ENCODE results near the gene INHA. TPM values are rescaled to one million over a fixed set of nuclear protein-coding genes. Genes with fewer than 3 reads are reported as not detected.

INHA gene
- total RNA-seq, 1 donor from 2014 or later = 0.43 TPM

- Histone ChIP-seq H3K9me3 (no peaks in the 10 kb centered on the region), H3K4me3 (no peak overlapping the region), H3K36me3 (peaks cover 20% of the 10 kb centered on the region), H3K27me3 (no peaks in the 10 kb centered on the region), H3K27ac (no peak overlapping the region), H3K4me1 (no peaks in the 10 kb centered on the region)
- TF ChIP-seq CTCF (IDR thresholded peaks at IDR 0.05) = no peak
- ATAC-seq (no peak), DNase-seq (no peak)
- intact Hi-C loops (cut with DNase I) = no loop called here
Observed at GRCh38 chr2:219619235-219619634, 47.1 kb downstream of the INHA start.

GRCh38 chr2:219620546-219620945 is 48.4 kb downstream of the INHA start:
- H3K27me3 ChIP-seq = no peaks in the 10 kb centered on the region
- peaks cover 9% of the 10 kb centered on the region for H3K36me3 ChIP-seq
- ATAC-seq (no peak), DNase-seq (no peak)
- intact Hi-C loops (cut with DNase I) = no loop called here
- H3K4me1 ChIP-seq = no peaks in the 10 kb centered on the region
- TF ChIP-seq CTCF (IDR thresholded peaks at IDR 0.05) = no peak
- H3K9me3 ChIP-seq = no peaks in the 10 kb centered on the region
- H3K27ac ChIP-seq = no peak overlapping the region
- H3K4me3 ChIP-seq = no peak overlapping the region

GRCh38 chr2:219621935-219622334 is 49.8 kb downstream of the INHA start:
- no peak for TF ChIP-seq CTCF (IDR thresholded peaks at IDR 0.05)
- DNase-seq (no peak), ATAC-seq (no peak)
- Histone ChIP-seq H3K4me1 (no peaks in the 10 kb centered on the region), H3K27me3 (no peaks in the 10 kb centered on the region), H3K9me3 (no peaks in the 10 kb centered on the region), H3K4me3 (no peak overlapping the region), H3K36me3 (no peaks in the 10 kb centered on the region), H3K27ac (no peak overlapping the region)
- intact Hi-C loops (cut with DNase I) = no loop called here

GRCh38 chr2:219622472-219622871 is 50.4 kb downstream of the INHA start:
- DNase-seq = no peak
- H3K27me3 ChIP-seq = no peaks in the 10 kb centered on the region
- H3K4me1 ChIP-seq = no peaks in the 10 kb centered on the region
- ATAC-seq = no peak
- H3K9me3 ChIP-seq = no peaks in the 10 kb centered on the region
- H3K4me3 ChIP-seq = no peak overlapping the region
- H3K36me3 ChIP-seq = no peaks in the 10 kb centered on the region
- intact Hi-C loops (cut with DNase I) = no loop called here
- no peak overlapping the region for H3K27ac ChIP-seq
- no peak for TF ChIP-seq CTCF (IDR thresholded peaks at IDR 0.05)

GRCh38 chr2:219624565-219624964 is 52.5 kb downstream of the INHA start:
- Histone ChIP-seq H3K36me3 (no peaks in the 10 kb centered on the region), H3K4me3 (no peak overlapping the region), H3K4me1 (no peaks in the 10 kb centered on the region), H3K9me3 (no peaks in the 10 kb centered on the region), H3K27me3 (no peaks in the 10 kb centered on the region), H3K27ac (no peak overlapping the region)
- TF ChIP-seq CTCF (IDR thresholded peaks at IDR 0.05) = no peak
- ATAC-seq (no peak), DNase-seq (no peak)
- intact Hi-C loops (cut with DNase I) = no loop called here

GRCh38 chr2:219625179-219625578 is 53.1 kb downstream of the INHA start:
- Histone ChIP-seq H3K4me1 (no peaks in the 10 kb centered on the region), H3K36me3 (no peaks in the 10 kb centered on the region), H3K27ac (no peak overlapping the region), H3K27me3 (no peaks in the 10 kb centered on the region), H3K4me3 (no peak overlapping the region), H3K9me3 (no peaks in the 10 kb centered on the region)
- no peak for TF ChIP-seq CTCF (IDR thresholded peaks at IDR 0.05)
- ATAC-seq (no peak), DNase-seq (no peak)
- intact Hi-C loops (cut with DNase I) = no loop called here
